Endothelial cell of umbilical vein (primary cell): Measurements from ENCODE around the gene BMP2.

Experiments used
- EZH2 ChIP-seq: IDR thresholded peaks from 2 replicates; pipeline ENCODE4 v1.6.1; 2012; ENCODE audit warnings: borderline replicate concordance, low read depth, mild to moderate bottlenecking, moderate library complexity, low read length, inconsistent platforms; ENCODE audit not compliant: severe bottlenecking
- GATA2 ChIP-seq: IDR thresholded peaks from 2 replicates; pipeline ENCODE4 v1.7.0; 2011; ENCODE audit warnings: low read depth, mild to moderate bottlenecking, moderate library complexity, mixed read lengths, low read length; ENCODE audit not compliant: insufficient read length, insufficient read depth
- POLR2A ChIP-seq: IDR thresholded peaks from 2 replicates; pipeline ENCODE4 v1.6.1; 2012; ENCODE audit warnings: low read depth, mild to moderate bottlenecking, control low read depth, low read length

DNA sequence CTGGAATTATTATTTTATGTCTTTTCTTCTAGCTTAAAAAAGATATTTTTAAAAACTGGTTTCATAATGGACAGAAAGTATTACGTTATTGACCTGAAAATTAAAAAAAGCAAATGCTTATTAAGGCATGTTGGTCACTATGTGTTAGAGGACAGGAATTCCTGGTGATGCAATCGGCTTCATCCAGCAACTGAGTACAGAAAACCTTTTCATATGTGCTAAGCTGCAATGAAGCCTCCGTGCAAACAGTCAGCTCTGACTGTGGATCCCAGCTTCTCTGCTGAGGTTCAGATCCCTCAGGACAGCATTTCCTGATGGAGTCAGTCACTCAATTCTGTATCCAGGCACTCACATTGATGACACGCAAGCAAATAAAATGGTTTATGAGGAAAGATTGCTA is 22.7 kb upstream of the BMP2 start:
- no peak for TF ChIP-seq POLR2A
- no peak for TF ChIP-seq GATA2
- no peak for TF ChIP-seq EZH2
